Liver (tissue), 9 donors: Measurements from ENCODE around the gene MYOZ1. TPM values are rescaled to one million over a fixed set of nuclear protein-coding genes. Genes with fewer than 3 reads are reported as not detected.

Source experiments
- DNase-seq: peaks from one replicate; pipeline ENCODE4 v3.0.0-alpha.2; 2017; ENCODE audit warnings: low spot score
- H3K27ac ChIP-seq, 2 donors: one replicate each; pipeline ENCODE4 v1.7.0; 2013; ENCODE audit warnings: inconsistent platforms in 2 of 2, low read length in 2 of 2, control low read depth in 1 of 2, low read depth in 1 of 2, mild to moderate bottlenecking in 1 of 2
- H3K27me3 ChIP-seq, 4 donors: one replicate each; pipeline versions ENCODE4 v1.6.1 to v1.7.0; 2013; ENCODE audit warnings: low read length in 3 of 4, inconsistent platforms in 1 of 4, mild to moderate bottlenecking in 1 of 4, moderate library complexity in 1 of 4; ENCODE audit not compliant: control insufficient read depth in 4 of 4, insufficient read depth in 4 of 4
- H3K36me3 ChIP-seq, 4 donors: one replicate each; pipeline versions ENCODE4 v1.6.1 to v1.7.0; 2013; ENCODE audit warnings: low read length in 3 of 4, mild to moderate bottlenecking in 3 of 4, low read depth in 1 of 4, moderate library complexity in 1 of 4; ENCODE audit not compliant: control insufficient read depth in 4 of 4, insufficient read depth in 3 of 4
- H3K4me1 ChIP-seq, 4 donors: one replicate each; pipeline versions ENCODE4 v1.6.1 to v1.7.0; 2013; ENCODE audit warnings: low read length in 3 of 4, mild to moderate bottlenecking in 3 of 4, moderate library complexity in 1 of 4; ENCODE audit not compliant: control insufficient read depth in 4 of 4, insufficient read depth in 4 of 4
- H3K4me3 ChIP-seq, 3 donors: one replicate each; pipeline versions ENCODE4 v1.6.1 to v1.7.0; 2013; ENCODE audit warnings: low read length in 3 of 3, control low read depth in 1 of 3, low read depth in 1 of 3, mild to moderate bottlenecking in 1 of 3
- H3K9ac ChIP-seq, 2 donors: one replicate each; pipeline ENCODE4 v1.7.0; 2013; ENCODE audit warnings: low read length in 2 of 2, mild to moderate bottlenecking in 2 of 2, moderate library complexity in 2 of 2, control low read depth in 1 of 2, low read depth in 1 of 2
- H3K9me3 ChIP-seq, 4 donors: one replicate each; pipeline versions ENCODE4 v1.6.1 to v1.7.0; 2013; ENCODE audit warnings: low read length in 3 of 4; ENCODE audit not compliant: control insufficient read depth in 4 of 4
- CTCF ChIP-seq: fragments of 150-350 bp; IDR thresholded peaks from 2 replicates; pipeline ENCODE4 v1.5.1; 2017; ENCODE audit warnings: improper control_type of control experiment, low read depth, low read length; ENCODE audit not compliant: missing input control
- EGR1 ChIP-seq, 2 donors: IDR thresholded peaks; 2 replicates each; pipeline ENCODE4 v1.6.1; 2016 to 2018; ENCODE audit warnings: antibody characterized with exemption in 2 of 2, low read depth in 2 of 2
- FOXA1 ChIP-seq: IDR thresholded peaks from 2 replicates; pipeline ENCODE4 v1.6.1; 2016; ENCODE audit warnings: antibody characterized with exemption
- FOXA2 ChIP-seq: IDR thresholded peaks from 2 replicates; pipeline ENCODE4 v1.6.1; 2016; ENCODE audit warnings: antibody characterized with exemption
- GABPA ChIP-seq, 2 donors: IDR thresholded peaks in 1 of 2; conservative IDR thresholded peaks in 1 of 2; 2 replicates each; pipeline ENCODE4 v1.6.1; 2016; ENCODE audit warnings: antibody characterized with exemption in 2 of 2, mild to moderate bottlenecking in 1 of 2, moderate library complexity in 1 of 2
- HNF4A ChIP-seq, 2 donors: conservative IDR thresholded peaks; 2 replicates each; pipeline ENCODE4 v1.6.1; 2016; ENCODE audit warnings: antibody characterized with exemption in 2 of 2, mild to moderate bottlenecking in 2 of 2
- HNF4G ChIP-seq: IDR thresholded peaks from 2 replicates; pipeline ENCODE4 v1.6.1; 2016; ENCODE audit warnings: antibody characterized with exemption
- MAX ChIP-seq: IDR thresholded peaks from 2 replicates; pipeline ENCODE4 v1.6.1; 2016; ENCODE audit warnings: antibody characterized with exemption
- NR2F2 ChIP-seq: IDR thresholded peaks from 2 replicates; pipeline ENCODE4 v1.6.1; 2016; ENCODE audit warnings: antibody characterized with exemption
- RAD21 ChIP-seq, 2 donors: IDR thresholded peaks; 2 replicates each; pipeline ENCODE4 v1.6.1; 2016; ENCODE audit warnings: antibody characterized with exemption in 2 of 2, mild to moderate bottlenecking in 2 of 2
- REST ChIP-seq: IDR thresholded peaks from 2 replicates; pipeline ENCODE4 v1.6.1; 2016; ENCODE audit warnings: antibody characterized with exemption, mild to moderate bottlenecking
- RXRA ChIP-seq, 2 donors: IDR thresholded peaks; 2 replicates each; pipeline ENCODE4 v1.6.1; 2017 to 2018; ENCODE audit warnings: antibody characterized with exemption in 2 of 2, mild to moderate bottlenecking in 1 of 2
- TAF1 ChIP-seq: conservative IDR thresholded peaks from 2 replicates; pipeline ENCODE4 v1.6.1; 2016; ENCODE audit warnings: antibody characterized with exemption, mild to moderate bottlenecking
- YY1 ChIP-seq: IDR thresholded peaks from 2 replicates; pipeline ENCODE4 v1.6.1; 2016; ENCODE audit warnings: antibody characterized with exemption, mild to moderate bottlenecking
- ZBTB33 ChIP-seq: IDR thresholded peaks from 2 replicates; pipeline ENCODE4 v1.6.1; 2016; ENCODE audit warnings: antibody characterized with exemption
- WGBS: extraction: QIAGEN DNeasy Blood & Tissue Kit; methylation state at CpG from one replicate; pipeline ENCODE4 v1.1.7; 2013; 5-methylcytosine and 5-hydroxymethylcytosine counted together
- polyA plus RNA-seq, 2 donors: library from polyadenylated mRNA; stranded (reverse) in 1 of 2; unstranded in 1 of 2; fragments of 200-250 nt in 1 of 2; fragments of >200 nt in 1 of 2; fragmentation: Nextera tagmentation in 1 of 2; extraction: Ambion mirVana in 1 of 2; gene quantifications; one replicate each; pipeline versions ENCODE4 v1.2.1 to v1.2.3, GENCODE V29; 2013 to 2015
- total RNA-seq, 2 donors: library from RNA; depleted of rRNA; stranded (reverse); fragments of >200 nt; gene quantifications; one replicate each; pipeline ENCODE4 v1.2.3, GENCODE V29; 2014
- donor health status: healthy.
- donor health status: healthy.
- donor health status: healthy.
- donor health status: healthy.
- donor health status: healthy.

Gene MYOZ1
- total and polyA plus RNA-seq, 4 donors: 0.14 to 0.23 (median 0.17) TPM; not detected in 1

- 80% methylated on average over 2 of the region's 2 CpGs for WGBS
Observed at GRCh38 chr10:73643362-73643761, 2.1 kb upstream of the MYOZ1 start.

GRCh38 chr10:73639286-73639685, 2.0 kb downstream of the MYOZ1 start:
- Histone ChIP-seq H3K27ac (no peak overlapping the region), H3K4me1 (peaks cover 0 to 1% (median 0%) of the 10 kb centered on the region in 4 donors), H3K9ac (no peak overlapping the region), H3K4me3 (no peak overlapping the region), H3K9me3 (no peaks in the 10 kb centered on the region), H3K27me3 (no peaks in the 10 kb centered on the region), H3K36me3 (no peaks in the 10 kb centered on the region)
- TF ChIP-seq GABPA (IDR thresholded peaks at IDR 0.05 in 1 of 2, conservative IDR thresholded peaks at IDR 0.05 in 1 of 2) (no peak), HNF4A (conservative IDR thresholded peaks at IDR 0.05) (no peak), ZBTB33 (no peak), NR2F2 (no peak), YY1 (no peak), RAD21 (IDR thresholded peaks at IDR 0.05) (no peak), MAX (no peak), CTCF (no peak), RXRA (IDR thresholded peaks at IDR 0.05) (no peak), FOXA2 (no peak)
- DNase-seq: no peak
- 90% methylated on average over 3 of the region's 3 CpGs for WGBS

More at GRCh38 chr10:73643362-73643761, 2.1 kb upstream of the MYOZ1 start:
- Histone ChIP-seq H3K9me3 (no peaks in the 10 kb centered on the region), H3K27me3 (no peaks in the 10 kb centered on the region), H3K27ac (no peak overlapping the region), H3K4me3 (no peak overlapping the region), H3K4me1 (peaks cover 0 to 4% (median 3%) of the 10 kb centered on the region in 4 donors), H3K36me3 (no peaks in the 10 kb centered on the region), H3K9ac (no peak overlapping the region)
- no peak for TF ChIP-seq GABPA (IDR thresholded peaks at IDR 0.05 in 1 of 2, conservative IDR thresholded peaks at IDR 0.05 in 1 of 2)
- no peak for DNase-seq

- no peak for DNase-seq
- TF ChIP-seq REST (no peak), EGR1 (IDR thresholded peaks at IDR 0.05; ENCODE audit: low read depth in 2 of 2) (no peak), YY1 (no peak), HNF4G (no peak), TAF1 (no peak), FOXA2 (no peak), MAX (no peak), FOXA1 (no peak), CTCF (no peak), GABPA (IDR thresholded peaks at IDR 0.05 in 1 of 2, conservative IDR thresholded peaks at IDR 0.05 in 1 of 2) (no peak), NR2F2 (no peak)
- no peaks in the 10 kb centered on the region for H3K36me3 ChIP-seq
- H3K4me1 ChIP-seq: no peaks in the 10 kb centered on the region
- WGBS: 43% methylated on average over 1 of the region's 1 CpG
- no peak overlapping the region for H3K27ac ChIP-seq
- H3K9ac ChIP-seq: no peak overlapping the region
- H3K9me3 ChIP-seq: no peaks in the 10 kb centered on the region
- H3K4me3 ChIP-seq: no peak overlapping the region
- no peaks in the 10 kb centered on the region for H3K27me3 ChIP-seq
Observed at GRCh38 chr10:73635781-73636180, 5.5 kb downstream of the MYOZ1 start.
